B cell (primary cell): ENCODE results near the gene ATP11A.

Experiments
- CTCF ChIP-seq: fragments of 200-600 bp; IDR thresholded peaks from one replicate; pipeline ENCODE4 v1.8.0; 2022; ENCODE audit warnings: antibody characterized with exemption, mild to moderate bottlenecking
- EZH2 ChIP-seq: IDR thresholded peaks from 2 replicates; pipeline ENCODE4 v1.6.1; 2012; ENCODE audit warnings: borderline replicate concordance, low read depth, mild to moderate bottlenecking, moderate library complexity, low read length; ENCODE audit not compliant: insufficient read depth, poor library complexity, severe bottlenecking

GRCh38 chr13:112696001-112696868 lies 6.4 kb downstream of the ATP11A start:
- TF ChIP-seq EZH2 (no peak), CTCF (no peak)
